GM12878 (cell line): ENCODE data around the gene LIG1. TPM values are rescaled to one million over a fixed set of nuclear protein-coding genes. Genes with fewer than 3 reads are reported as not detected.

Experiments
- ATAC-seq: fragments of 200-7000 bp; cut with Tn5 transposase; 3 replicates; pipeline ENCODE4 v1.9.1; 2020; ENCODE audit warnings: mild to moderate bottlenecking, moderate library complexity
- BruUV-seq: library from RNA; stranded (reverse); fragments of 400-500 nt; replicated peaks from 2 replicates; lab custom pipeline; 2021; lab: Mats Ljungman, UMichigan
- CTCF ChIA-PET: fragments of 300-600 bp; sonication (Branson Sonifier 250); formaldehyde crosslinking; extraction: SDS; loops from one replicate; lab custom pipeline; 2021; ENCODE audit warnings: inconsistent platforms; lab: Yijun Ruan, JAX
- POLR2A ChIA-PET: fragments of 350-600 bp; formaldehyde crosslinking; extraction: SDS; loops from one replicate; lab custom pipeline; 2021; ENCODE audit warnings: inconsistent platforms; lab: Charles Lee
- RAD21 ChIA-PET: fragments of 300-600 bp; sonication (Branson Sonifier 250); formaldehyde crosslinking; loops from one replicate; lab custom pipeline; 2023; ENCODE audit warnings: antibody characterized with exemption; ENCODE audit not compliant: unreplicated experiment; lab: Charles Lee
- SMC1A ChIA-PET: fragments of 300-600 bp; sonication (Branson Sonifier 250); formaldehyde crosslinking; loops from one replicate; lab custom pipeline; 2023; ENCODE audit not compliant: unreplicated experiment, uncharacterized antibody; lab: Charles Lee
- DNase-seq: peaks from one replicate; pipeline ENCODE4 v3.0.0-alpha.2; 2011; ENCODE audit warnings: low read depth, low spot score
- FAIRE-seq: peaks from 3 replicates; lab custom pipeline; 2011; peaks lifted over from hg19 to GRCh38; lab: Jason Lieb, UNC
- H2AFZ ChIP-seq: 2 replicates; pipeline ENCODE4 v1.6.0; 2011; ENCODE audit warnings: low read depth, low read length, control low read depth; ENCODE audit not compliant: control insufficient read depth
- H3K27ac ChIP-seq: 2 replicates; pipeline ENCODE4 v1.5.1; 2011; ENCODE audit warnings: control low read depth; ENCODE audit not compliant: control insufficient read depth, insufficient read depth
- H3K27me3 ChIP-seq, 2 experiments: replicated peaks in 1 of 2; 2 replicates each; pipeline versions ENCODE4 v1.6.0 to v1.6.1; 2011; ENCODE audit warnings: low read length in 1 of 2; ENCODE audit not compliant: control insufficient read depth in 2 of 2, insufficient read depth in 2 of 2
- H3K36me3 ChIP-seq, 2 experiments: 2 replicates each; pipeline ENCODE4 v1.5.1; 2011; ENCODE audit warnings: low read length in 1 of 2; ENCODE audit not compliant: control insufficient read depth in 2 of 2, insufficient read depth in 2 of 2
- H3K4me1 ChIP-seq: 2 replicates; pipeline ENCODE4 v1.6.1; 2011; ENCODE audit warnings: mild to moderate bottlenecking, low read length, moderate library complexity, mixed read lengths; ENCODE audit not compliant: control insufficient read depth, insufficient read depth
- H3K4me2 ChIP-seq: 2 replicates; pipeline ENCODE4 v1.6.0; 2011; ENCODE audit warnings: control low read depth; ENCODE audit not compliant: control insufficient read depth, insufficient read depth
- H3K4me3 ChIP-seq: fragments of 200-600 bp; sonication (generic); 2 replicates; pipeline ENCODE4 v1.5.1; 2016
- H3K79me2 ChIP-seq: 2 replicates; pipeline ENCODE4 v1.6.0; 2011; ENCODE audit warnings: low read length; ENCODE audit not compliant: control insufficient read depth, insufficient read depth
- H3K9ac ChIP-seq: 2 replicates; pipeline ENCODE4 v1.8.0; 2011; ENCODE audit warnings: low read length, control low read depth, mixed read lengths; ENCODE audit not compliant: control insufficient read depth, insufficient read depth
- H3K9me3 ChIP-seq: replicated peaks from 3 replicates; pipeline ENCODE4 v1.5.1; 2011; ENCODE audit warnings: mild to moderate bottlenecking, low read length; ENCODE audit not compliant: control insufficient read depth, insufficient read depth
- H4K20me1 ChIP-seq: 2 replicates; pipeline ENCODE4 v1.6.0; 2011; ENCODE audit not compliant: control insufficient read depth, insufficient read depth
- BACH1 ChIP-seq: fragments of 450-650 bp; IDR thresholded peaks from 2 replicates; pipeline ENCODE4 v1.6.1; 2017; ENCODE audit warnings: mild to moderate bottlenecking, borderline replicate concordance
- BRCA1 ChIP-seq: IDR thresholded peaks from 2 replicates; pipeline ENCODE4 v1.6.1; 2011; ENCODE audit warnings: low read depth, low read length, improper control_type of control experiment
- CEBPB ChIP-seq, 2 experiments: fragments of 150-350 bp in 1 of 2; IDR thresholded peaks; 2 replicates each; pipeline ENCODE4 v1.6.1; 2012 to 2014; ENCODE audit warnings: low read depth in 2 of 2, low read length in 2 of 2, borderline replicate concordance in 1 of 2, inconsistent platforms in 1 of 2
- E2F8 ChIP-seq: fragments of 450-650 bp; IDR thresholded peaks from 2 replicates; pipeline ENCODE4 v1.6.1; 2018; ENCODE audit warnings: mild to moderate bottlenecking, low read depth, moderate library complexity; ENCODE audit not compliant: partially characterized antibody
- PAX5 ChIP-seq: IDR thresholded peaks from 2 replicates; pipeline ENCODE4 v1.6.1; 2011; ENCODE audit warnings: low read depth, low read length, borderline replicate concordance
- REST ChIP-seq: IDR thresholded peaks from 2 replicates; pipeline ENCODE4 v1.6.1; 2012; ENCODE audit warnings: mild to moderate bottlenecking, low read depth, low read length
- WGBS: methylation state at CpG from one replicate; pipeline ENCODE4 v1.1.6; 2016; ENCODE audit warnings: low lambda C conversion rate; ENCODE audit not compliant: insufficient replicate concordance, insufficient coverage; ENCODE audit errors: missing lambda C conversion rate; 5-methylcytosine and 5-hydroxymethylcytosine counted together
- in situ Hi-C: fragments of 300-500 bp; cut with MboI; formaldehyde crosslinking; loops from 9 replicates; pipeline ENCODE4 v1.14.3; 2018; ENCODE audit warnings: mixed read lengths
- intact Hi-C: fragments of 100-400 bp; cut with micrococcal nuclease; formaldehyde crosslinking; loops from one replicate; pipeline ENCODE4 v1.14.2; 2022; ENCODE audit not compliant: unreplicated experiment
- polyA plus RNA-seq, 11 experiments: library from polyadenylated mRNA; depleted of rRNA in 4 of 11; unstranded in 6 of 11; stranded (reverse) in 5 of 11; fragments of >200 nt; fragmentation: Nextera tagmentation in 4 of 11; fragmentation: Illumina TruSeq in 1 of 11; extraction: Ambion mirVana in 4 of 11; extraction: Trizol in 1 of 11; gene quantifications; 1 replicate in 1 of 11; 2 replicates in 10 of 11; pipeline versions ENCODE4 v1.2.1 to v1.2.3, GENCODE V29; 2011 to 2016; ENCODE audit warnings: inconsistent platforms in 2 of 11, missing spikeins in 2 of 11, low read depth in 1 of 11
- total RNA-seq, 4 experiments: library from RNA; depleted of rRNA in 3 of 4; stranded (reverse); fragments of >200 nt in 3 of 4; fragmentation: Illumina TruSeq in 1 of 4; extraction: Trizol in 1 of 4; gene quantifications; 2 replicates each; pipeline versions ENCODE4 v1.2.1 to v1.2.3, GENCODE V29; 2013 to 2021
- TF ChIP-seq, protein P1 (sequence below): fragments of 450-650 bp; IDR thresholded peaks from 2 replicates; pipeline ENCODE4 v1.6.1; 2017; ENCODE audit warnings: antibody characterized with exemption, mild to moderate bottlenecking, moderate library complexity
- TF ChIP-seq, protein P2 (sequence below): IDR thresholded peaks from 2 replicates; pipeline ENCODE4 v1.6.1; 2011; ENCODE audit warnings: borderline replicate concordance, low read depth, mild to moderate bottlenecking, moderate library complexity, low read length; ENCODE audit not compliant: insufficient read depth, poor library complexity, severe bottlenecking

LIG1 gene
- total and polyA plus RNA-seq, 10 of the 15 experiments (the other 5 are each of a cell fraction or from before 2014, with no cell fraction given): 7.8 to 117 (median 73.7) TPM

DNA sequence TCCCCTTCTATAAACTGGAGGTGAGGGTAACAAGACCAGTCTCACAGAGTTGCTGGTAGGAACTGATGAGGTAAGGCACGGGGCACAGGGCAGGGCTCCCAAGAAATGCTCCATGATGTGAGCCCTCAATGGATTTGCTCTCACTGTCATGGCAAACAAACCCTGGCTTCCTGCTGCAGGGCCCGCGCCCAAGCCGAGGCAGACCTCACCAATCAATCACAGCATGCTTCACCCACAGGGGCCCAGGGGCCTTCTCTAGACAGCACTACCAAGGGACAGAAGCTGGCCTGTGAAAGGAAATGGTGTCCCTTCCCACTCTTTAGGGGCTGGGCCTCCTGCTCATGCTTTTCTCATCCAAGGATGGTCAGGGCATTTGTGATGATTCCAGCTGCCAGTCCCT is 33.6 kb downstream of the LIG1 start:
- Histone ChIP-seq H2AFZ (no peak overlapping the region), H3K36me3 (peaks cover 7 to 20% of the 10 kb centered on the region in 2 experiments), H3K9ac (no peak overlapping the region), H4K20me1 (no peaks in the 10 kb centered on the region), H3K4me1 (no peaks in the 10 kb centered on the region), H3K27ac (no peak overlapping the region), H3K27me3 (no peaks in the 10 kb centered on the region), H3K4me2 (no peak overlapping the region)
- RAD21 ChIA-PET: no interaction called here
- POLR2A ChIA-PET: no interaction called here
- no TSS peak for BruUV-seq
- in situ Hi-C loops: no loop called here
- no peak for ATAC-seq
- DNase-seq: no peak
- TF ChIP-seq BACH1: no peak
- no peak for TF ChIP-seq PAX5
- no peak for TF ChIP-seq BRCA1
- TF ChIP-seq, protein P1, sequence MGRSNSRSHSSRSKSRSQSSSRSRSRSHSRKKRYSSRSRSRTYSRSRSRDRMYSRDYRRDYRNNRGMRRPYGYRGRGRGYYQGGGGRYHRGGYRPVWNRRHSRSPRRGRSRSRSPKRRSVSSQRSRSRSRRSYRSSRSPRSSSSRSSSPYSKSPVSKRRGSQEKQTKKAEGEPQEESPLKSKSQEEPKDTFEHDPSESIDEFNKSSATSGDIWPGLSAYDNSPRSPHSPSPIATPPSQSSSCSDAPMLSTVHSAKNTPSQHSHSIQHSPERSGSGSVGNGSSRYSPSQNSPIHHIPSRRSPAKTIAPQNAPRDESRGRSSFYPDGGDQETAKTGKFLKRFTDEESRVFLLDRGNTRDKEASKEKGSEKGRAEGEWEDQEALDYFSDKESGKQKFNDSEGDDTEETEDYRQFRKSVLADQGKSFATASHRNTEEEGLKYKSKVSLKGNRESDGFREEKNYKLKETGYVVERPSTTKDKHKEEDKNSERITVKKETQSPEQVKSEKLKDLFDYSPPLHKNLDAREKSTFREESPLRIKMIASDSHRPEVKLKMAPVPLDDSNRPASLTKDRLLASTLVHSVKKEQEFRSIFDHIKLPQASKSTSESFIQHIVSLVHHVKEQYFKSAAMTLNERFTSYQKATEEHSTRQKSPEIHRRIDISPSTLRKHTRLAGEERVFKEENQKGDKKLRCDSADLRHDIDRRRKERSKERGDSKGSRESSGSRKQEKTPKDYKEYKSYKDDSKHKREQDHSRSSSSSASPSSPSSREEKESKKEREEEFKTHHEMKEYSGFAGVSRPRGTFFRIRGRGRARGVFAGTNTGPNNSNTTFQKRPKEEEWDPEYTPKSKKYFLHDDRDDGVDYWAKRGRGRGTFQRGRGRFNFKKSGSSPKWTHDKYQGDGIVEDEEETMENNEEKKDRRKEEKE: no peak
- no peak for TF ChIP-seq REST
- TF ChIP-seq E2F8: no peak
- TF ChIP-seq, protein P2, sequence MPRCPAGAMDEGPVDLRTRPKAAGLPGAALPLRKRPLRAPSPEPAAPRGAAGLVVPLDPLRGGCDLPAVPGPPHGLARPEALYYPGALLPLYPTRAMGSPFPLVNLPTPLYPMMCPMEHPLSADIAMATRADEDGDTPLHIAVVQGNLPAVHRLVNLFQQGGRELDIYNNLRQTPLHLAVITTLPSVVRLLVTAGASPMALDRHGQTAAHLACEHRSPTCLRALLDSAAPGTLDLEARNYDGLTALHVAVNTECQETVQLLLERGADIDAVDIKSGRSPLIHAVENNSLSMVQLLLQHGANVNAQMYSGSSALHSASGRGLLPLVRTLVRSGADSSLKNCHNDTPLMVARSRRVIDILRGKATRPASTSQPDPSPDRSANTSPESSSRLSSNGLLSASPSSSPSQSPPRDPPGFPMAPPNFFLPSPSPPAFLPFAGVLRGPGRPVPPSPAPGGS: no peak
- no peak for TF ChIP-seq CEBPB (IDR thresholded peaks at IDR 0.05; ENCODE audit: borderline replicate concordance in 1 of 2, low read depth in 2 of 2, low read length in 2 of 2)
- TF ChIP-seq, all 136 proteins: peak for 0
- no peak overlapping the region for H3K4me3 ChIP-seq
- FAIRE-seq: no peak
- H3K9me3 ChIP-seq: no peaks in the 10 kb centered on the region
- intact Hi-C loops: no loop called here
- 100% methylated on average over 4 of the region's 4 CpGs for WGBS
- SMC1A ChIA-PET: no interaction called here
- H3K79me2 ChIP-seq: no peaks in the 10 kb centered on the region
- CTCF ChIA-PET: no interaction called here
